ENCODE data around the gene CTSC.
"Not testable (repeated sequence)": the region's sequence is repeated elsewhere in the genome, so short reads cannot be mapped to it uniquely, and the experiment has no call there.

The CTSC gene

DNA sequence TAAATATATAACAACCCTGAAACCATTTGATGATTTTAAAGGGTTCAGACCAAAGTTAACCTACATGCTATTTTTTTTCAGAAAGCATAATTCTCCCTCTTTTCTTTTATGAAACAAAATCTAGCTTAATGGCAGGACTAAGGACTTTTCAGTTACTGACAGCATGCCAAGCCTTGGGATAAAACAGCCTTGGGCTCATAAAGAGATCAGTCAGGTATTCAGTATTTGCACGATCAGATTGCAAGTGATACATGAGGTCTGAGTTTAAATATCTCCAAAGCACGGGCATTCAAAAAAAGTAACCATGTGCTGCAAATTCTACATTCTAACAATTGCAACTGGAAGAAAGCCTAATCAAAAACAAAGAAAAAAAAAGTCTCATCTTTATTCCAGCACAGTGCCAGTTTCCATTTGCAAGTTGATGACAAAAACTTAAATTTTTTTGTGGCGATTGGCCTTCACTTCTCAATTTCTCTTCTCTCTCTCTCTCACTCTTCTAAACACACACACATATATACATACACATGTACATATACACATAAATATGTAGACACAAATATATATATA, 60.1 kb downstream of the CTSC start:
- DNase-seq, result no peak

DNA sequence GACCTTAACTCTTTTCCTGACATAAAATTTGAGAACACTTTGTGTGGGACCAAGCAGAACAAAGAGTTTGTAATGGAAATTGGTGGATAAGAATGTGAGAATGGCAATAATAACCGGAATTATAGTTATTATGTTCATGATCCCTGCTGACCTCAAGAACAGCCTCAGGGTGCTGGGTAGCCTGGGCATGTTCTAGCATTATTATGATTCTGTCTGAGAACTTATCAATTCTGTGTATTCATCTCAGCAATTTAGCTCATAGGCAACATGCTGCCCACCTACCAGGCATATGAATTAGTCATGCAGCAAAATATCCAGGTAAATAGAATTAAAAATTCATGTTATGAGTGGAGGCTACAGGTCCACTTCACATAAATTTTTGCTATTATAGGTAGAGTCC, 61.9 kb downstream of the CTSC start:
- DNase-seq, result no peak

GRCh38 chr11:88266919-88267318, 70.6 kb downstream of the CTSC start:
- DNase-seq, result no peak

DNA sequence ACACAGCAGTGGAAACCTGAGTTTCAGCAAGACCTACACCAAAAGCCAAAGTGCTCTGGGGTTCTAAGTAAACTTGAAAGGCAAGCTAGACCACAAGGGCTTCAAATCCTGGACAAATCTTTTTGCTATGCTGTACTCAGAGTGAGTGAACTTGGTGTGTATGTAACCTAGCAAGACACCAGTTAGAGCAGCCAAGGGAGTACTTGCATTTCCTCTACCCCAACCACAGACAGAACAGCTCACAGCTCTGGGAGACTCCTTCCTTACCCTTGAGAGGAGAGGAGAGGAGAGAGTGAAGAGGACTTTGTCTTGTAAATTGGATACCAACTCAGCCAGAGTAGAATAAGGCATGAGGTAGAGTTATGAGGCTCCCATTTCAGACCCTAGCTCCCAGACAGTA, 71.4 kb downstream of the CTSC start:
- DNase-seq, result no peak

GRCh38 chr11:88259431-88259830, 78.1 kb downstream of the CTSC start:
- DNase-seq, result no peak

DNA sequence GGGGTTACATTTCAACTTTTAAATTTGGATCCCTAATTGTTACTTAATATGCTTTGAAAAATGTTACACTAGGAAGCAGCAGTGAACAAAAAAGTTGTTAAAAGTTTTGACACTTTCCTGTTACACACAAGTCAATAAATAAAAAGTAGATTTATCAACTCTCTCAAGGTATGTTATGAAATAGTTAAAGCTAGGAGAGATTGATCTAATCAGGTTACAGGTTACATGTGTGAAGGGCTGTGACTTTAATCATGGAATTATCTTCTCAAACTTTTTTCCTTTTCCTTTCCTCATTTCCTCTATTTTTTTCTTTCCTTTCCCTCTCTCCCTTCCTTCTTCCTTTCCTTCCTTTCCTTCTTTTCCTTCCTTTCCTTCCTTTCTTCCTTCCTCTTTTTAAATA, 85.3 kb downstream of the CTSC start:
- DNase-seq, result no peak

DNA sequence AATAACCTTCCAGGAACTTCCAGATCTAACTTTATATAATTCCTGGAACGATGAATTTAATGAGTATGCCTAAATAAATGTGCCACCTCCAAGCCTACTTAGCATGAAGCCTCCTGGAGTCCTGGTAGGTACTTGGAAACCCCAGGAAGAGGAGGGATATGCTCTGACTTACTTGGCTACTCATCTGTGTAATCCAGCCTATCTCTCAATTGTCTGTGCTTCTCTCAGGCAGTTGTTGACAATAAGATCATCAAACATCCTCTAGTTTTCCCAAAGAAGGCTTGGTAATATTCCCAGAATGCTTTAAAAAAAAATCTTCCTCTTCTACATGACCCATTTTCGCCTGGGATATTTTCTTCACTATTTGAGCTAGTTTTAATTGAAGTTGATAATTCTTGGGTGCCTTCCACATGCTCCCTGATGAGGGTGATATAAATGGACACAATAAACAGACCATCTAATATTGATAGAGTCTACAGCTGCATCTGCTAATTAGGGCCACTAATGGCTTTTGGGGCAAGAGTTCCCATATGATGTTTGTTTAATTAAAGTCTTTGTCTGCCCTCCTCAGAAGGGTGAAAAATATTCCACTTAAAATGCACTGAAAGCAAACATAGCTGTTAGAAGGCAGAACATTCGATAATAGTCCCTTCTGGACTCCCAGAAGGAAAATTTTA, 86.8 kb downstream of the CTSC start:
- no peak for DNase-seq

DNA sequence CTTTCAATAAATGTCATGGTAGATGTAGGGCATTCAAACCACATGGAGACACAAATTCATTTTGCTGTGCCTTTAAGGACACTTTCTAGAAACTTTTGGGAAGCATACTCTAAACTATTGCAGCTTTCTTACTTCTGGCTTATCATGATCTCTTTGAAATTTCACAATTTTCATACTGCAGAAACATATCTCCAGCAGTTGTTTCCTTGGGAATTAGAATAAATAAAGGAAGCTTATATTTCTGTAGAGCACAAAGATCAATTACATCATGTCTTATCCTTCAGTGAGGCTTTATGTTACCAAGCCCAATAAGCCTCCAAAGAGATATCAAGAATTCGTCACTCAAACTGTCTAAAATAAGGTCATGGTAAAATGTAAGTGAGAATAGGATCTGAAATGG, 87.8 kb downstream of the CTSC start:
- no peak for DNase-seq

GRCh38 chr11:88246696-88247095, 90.8 kb downstream of the CTSC start:
- no peak for DNase-seq

- DNase-seq, result not testable (repeated sequence)
Observed at GRCh38 chr11:88245576-88245975, 92.0 kb downstream of the CTSC start.
